Raji (cell line): ENCODE data around the gene STAC2.

Experiments used
- POLR2A ChIP-seq: IDR thresholded peaks from 2 replicates; pipeline ENCODE4 v1.6.1; 2011; ENCODE audit warnings: low read depth, low read length, control low read depth; ENCODE audit not compliant: insufficient read depth

STAC2 gene

GRCh38 chr17:39187152-39187830 is 38.5 kb downstream of the STAC2 start:
- no peak for TF ChIP-seq POLR2A

- no peak for TF ChIP-seq POLR2A
These were observed 39.2 kb downstream of the STAC2 start for GRCh38 chr17:39186481-39187002.

DNA sequence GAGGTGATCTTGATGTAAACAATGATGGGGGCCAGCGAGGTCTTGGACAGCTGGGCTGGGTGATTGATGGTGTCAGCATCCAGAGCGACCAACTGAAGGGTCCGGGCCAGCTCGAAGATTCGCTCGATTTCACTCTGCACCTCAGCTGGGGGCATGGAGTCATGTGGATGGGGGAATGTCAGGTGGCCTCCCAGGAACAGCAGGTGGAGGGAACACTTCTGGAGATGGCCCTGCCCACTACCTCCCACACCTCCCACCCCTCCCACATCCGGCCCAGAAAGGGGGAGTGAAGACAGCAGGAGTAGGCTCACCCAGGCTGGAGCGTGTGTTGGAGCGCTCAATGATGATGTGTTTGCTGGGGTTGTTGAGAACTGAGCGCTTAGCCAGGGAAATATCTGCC is 42.0 kb downstream of the STAC2 start:
- no peak for TF ChIP-seq POLR2A

GRCh38 chr17:39183045-39183444 is 42.7 kb downstream of the STAC2 start:
- TF ChIP-seq POLR2A, result no peak

GRCh38 chr17:39181303-39181702 is 44.4 kb downstream of the STAC2 start:
- TF ChIP-seq POLR2A, result no peak

GRCh38 chr17:39178536-39178935 is 47.2 kb downstream of the STAC2 start:
- TF ChIP-seq POLR2A, result no peak

DNA sequence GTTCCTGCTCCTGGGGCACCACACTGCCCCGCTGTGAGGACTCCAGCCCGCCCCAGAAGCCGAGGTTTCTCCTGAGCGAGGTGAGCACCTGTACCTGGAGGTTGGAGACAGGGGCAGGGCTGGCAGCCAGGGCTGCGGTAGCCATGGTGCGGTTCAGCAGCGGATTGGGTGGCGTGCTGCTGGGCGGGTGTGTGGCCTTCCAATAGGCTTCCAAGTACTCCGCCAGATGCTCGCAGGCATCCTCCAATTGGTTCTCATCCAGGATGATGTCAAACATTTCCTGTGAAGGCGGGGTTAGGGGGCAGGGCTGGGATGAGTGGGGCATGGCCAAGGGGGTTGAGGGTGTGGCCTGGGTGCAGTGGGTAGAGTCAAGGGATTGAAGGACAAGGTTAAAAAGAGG is 48.5 kb downstream of the STAC2 start:
- TF ChIP-seq POLR2A, result no peak

DNA sequence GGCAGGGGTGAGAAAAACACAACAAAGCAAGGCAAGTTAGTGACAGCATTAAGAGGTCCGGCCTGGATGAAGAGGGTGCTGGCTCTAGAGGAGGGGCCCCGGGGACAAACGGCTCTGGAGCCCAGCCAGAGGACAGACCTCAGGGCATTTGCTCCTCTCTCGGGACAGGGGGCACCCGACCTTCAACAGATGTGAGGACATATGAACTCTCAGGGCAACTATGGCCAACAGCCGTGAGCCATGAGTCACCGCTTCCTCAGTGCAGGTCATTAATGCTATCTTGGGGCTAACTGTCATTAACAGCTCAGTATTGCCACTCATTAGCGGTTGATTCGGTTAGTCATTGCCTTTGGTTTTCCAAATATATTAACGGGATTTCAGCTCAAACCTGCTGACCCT is 50.1 kb downstream of the STAC2 start:
- TF ChIP-seq POLR2A, result no peak

DNA sequence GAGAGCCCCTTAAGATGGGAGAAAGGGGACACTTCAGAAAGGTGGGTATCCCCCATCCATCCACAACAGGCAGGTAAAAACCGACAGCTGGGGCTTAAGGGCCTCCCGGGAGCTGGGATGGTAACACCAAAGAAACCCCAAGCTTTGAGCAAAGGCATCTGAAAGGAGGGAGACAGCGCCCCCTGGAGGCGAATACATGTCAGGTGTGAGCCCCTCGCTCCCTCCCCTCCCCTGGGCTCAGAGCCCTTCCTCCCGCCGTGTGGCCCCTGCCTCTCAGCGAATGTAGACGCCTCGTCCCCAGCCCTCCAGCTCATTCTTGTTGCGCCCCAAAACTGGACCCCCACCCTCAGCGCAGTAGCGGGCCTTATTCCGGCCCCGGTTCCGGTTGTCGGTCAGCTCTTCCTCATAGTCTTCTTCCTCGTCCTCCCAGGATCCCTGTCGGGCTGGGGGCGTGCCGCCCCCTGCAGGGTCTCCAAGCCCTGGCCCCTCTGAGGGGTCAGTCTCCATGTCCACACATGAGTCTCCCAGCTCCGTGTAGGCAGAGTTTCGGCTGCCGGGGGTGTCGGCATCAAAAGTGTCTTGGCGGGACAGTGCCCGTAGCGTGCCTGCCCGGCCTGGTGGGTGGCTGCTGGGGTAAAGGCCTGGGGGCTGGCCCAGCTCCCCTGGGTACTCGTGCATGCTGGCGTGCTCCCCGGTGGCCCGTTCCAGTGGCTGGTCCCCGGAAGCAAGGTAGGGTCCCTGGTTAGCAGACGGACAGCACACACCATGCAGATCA is 50.6 kb downstream of the STAC2 start:
- TF ChIP-seq POLR2A, result no peak

DNA sequence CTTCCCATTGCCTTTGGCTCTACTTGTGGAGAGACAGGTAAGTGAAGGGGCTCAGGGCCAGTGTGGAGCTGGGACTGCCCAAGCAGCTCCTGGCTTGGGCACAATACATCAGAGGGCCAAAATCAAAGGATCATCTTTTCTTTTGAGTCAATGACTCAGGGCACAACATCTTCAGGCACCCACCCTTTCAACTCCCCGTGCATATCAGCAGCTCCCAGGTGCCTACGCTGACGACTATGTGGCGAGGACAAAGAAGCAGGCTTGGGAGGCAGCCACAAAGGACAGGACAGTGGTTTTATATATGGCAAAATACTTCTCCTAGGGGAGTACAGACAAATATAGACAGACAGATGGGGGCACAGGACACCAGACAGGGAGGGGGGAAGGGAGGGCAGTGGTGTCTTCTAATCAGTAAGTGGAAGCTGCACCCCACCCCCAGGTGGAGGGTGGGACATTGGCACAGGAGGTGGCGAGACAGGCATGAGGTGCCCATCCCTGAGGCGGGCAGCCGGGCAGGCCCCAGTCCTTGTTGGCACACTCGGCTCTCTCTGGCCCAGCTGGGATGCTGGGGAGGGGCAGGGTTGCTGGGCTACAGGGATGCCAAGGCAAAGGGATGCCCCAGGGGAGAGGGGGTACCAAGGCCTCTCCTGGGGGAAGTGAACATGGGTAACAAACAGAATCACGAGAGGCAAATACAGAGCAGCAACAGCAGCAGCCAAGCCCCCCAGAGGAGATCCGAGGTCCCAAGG is 52.0 kb downstream of the STAC2 start:
- no peak for TF ChIP-seq POLR2A

DNA sequence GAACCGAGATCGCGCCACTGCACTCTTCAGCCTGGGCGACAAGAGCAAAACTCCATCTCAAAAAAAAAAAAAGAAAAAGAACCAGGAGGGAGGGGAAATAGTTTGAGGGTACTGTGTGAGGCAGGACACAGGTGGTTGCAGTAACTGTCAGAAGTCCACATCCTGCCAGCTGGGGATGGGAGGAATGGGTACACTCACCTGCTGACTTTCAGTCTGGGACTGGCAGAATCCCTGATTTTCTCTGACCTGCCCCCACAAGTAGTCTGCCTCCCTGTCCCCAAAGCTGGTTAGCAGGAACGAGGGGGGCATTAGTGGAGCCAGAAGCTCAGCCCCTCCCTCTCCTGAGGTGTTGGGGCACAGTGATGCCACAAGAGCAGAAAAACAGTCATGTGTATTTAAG is 52.7 kb downstream of the STAC2 start:
- TF ChIP-seq POLR2A, result no peak

DNA sequence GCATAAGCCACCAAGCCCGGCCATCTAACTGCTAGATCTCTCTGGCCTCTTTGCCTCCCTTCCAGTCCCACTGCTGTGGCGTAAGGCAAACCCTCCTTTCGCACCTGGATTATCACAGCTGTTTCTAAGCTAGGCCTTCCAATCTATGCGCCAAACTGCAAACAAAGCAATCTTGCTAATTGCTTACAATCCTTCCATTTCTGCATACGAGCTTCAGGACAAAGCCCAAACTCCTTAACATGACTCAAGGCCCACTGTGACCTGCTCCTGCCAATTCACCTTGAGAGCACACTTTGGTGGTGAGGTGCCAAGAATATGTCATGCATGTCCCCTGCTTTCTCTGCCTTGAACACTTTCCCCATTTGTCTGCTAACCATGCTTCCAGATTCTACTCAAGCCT is 53.8 kb downstream of the STAC2 start:
- TF ChIP-seq POLR2A, result no peak

DNA sequence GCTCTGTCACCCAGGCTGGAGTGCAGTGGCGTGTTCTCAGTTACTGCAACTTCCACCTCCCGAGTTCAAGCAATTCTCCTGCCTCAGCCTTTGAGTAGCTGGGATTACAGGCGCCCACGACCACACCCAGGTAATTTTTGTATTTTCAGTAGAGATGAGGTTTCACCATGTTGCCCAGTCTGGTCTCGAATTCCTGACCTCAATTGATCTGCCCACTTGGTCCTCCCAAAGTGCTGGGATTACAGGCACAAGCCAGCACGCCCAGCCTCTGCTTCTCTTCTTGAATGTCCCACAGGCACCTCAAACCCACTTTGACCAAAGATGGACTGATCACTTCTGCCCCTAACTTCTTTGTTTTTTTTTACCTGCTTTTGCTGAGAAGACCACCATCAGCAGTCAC is 55.2 kb downstream of the STAC2 start:
- TF ChIP-seq POLR2A, result no peak

DNA sequence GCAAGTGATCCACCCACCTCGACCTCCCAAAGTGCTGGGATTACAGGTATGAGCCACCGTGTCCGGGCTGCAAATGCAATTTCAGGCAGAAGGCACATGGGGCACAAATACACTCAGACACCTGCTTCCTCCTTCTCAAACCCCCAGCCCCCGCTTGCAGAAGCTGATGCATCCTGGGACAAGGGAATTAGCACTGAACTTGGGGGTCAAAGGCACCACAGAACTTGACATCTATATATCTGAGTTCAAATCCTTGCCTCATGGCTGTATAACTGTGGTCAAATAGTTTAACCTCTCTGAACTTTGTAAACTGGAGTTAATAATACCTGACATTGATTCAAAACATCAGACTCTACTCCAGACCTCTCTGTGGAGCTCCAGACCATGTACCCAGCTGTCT is 55.6 kb downstream of the STAC2 start:
- TF ChIP-seq POLR2A, result no peak

DNA sequence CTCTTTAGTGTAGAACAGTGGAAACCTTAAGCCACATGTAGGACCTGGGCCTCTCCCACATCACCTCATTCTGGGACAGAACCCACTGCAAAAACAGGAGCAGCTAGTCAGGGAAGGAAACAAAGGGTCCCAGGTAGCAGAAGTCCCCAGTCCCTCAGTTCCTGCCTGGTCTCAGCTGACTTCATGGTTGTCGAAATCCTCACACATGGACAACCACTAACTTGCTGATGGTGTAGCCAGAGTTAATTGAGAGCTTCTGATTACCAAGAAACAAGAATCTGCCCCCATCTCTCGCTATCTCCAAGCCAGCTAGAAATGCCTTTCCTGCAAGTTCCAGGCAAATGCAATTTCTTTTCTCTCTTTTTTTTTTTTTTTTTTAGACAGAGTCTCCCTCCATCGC is 56.2 kb downstream of the STAC2 start:
- TF ChIP-seq POLR2A, result no peak

GRCh38 chr17:39169101-39169500 is 56.6 kb downstream of the STAC2 start:
- TF ChIP-seq POLR2A, result no peak
